Loucy (cell line): Measurements from ENCODE around the gene GAB2.

ENCODE experiments used
- EZH2phosphoT487 ChIP-seq: fragments of 200-600 bp; IDR thresholded peaks from 2 replicates; pipeline ENCODE4 v1.6.1; 2018; ENCODE audit warnings: antibody characterized with exemption, mild to moderate bottlenecking, moderate library complexity, borderline replicate concordance
- TF ChIP-seq, protein P1 (sequence below): fragments of 200-600 bp; sonication (generic); conservative IDR thresholded peaks from 2 replicates; pipeline ENCODE4 v1.5.1; 2014; ENCODE audit warnings: mild to moderate bottlenecking, antibody characterized with exemption, low read length

DNA sequence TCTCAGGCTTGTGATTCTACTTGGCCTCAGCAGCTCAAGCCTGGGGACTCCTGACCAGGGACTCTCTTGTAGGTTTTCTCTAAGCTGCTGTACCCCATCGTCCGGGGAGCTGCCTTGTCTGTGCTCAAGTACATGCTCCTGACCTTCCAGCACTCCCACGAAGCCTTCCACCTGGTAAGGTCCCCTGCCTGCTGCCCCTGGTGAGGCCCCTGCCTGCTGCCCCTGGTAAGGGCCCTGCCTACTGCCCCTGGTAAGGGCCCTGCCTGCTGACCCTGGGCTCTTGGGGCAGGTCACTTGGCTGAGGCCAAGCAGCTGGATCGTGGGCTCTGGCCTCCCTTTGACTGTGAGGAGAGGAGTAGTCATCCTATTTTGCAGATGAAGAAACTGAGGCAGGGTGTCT, 217.6 kb downstream of the GAB2 start:
- TF ChIP-seq, protein P1, sequence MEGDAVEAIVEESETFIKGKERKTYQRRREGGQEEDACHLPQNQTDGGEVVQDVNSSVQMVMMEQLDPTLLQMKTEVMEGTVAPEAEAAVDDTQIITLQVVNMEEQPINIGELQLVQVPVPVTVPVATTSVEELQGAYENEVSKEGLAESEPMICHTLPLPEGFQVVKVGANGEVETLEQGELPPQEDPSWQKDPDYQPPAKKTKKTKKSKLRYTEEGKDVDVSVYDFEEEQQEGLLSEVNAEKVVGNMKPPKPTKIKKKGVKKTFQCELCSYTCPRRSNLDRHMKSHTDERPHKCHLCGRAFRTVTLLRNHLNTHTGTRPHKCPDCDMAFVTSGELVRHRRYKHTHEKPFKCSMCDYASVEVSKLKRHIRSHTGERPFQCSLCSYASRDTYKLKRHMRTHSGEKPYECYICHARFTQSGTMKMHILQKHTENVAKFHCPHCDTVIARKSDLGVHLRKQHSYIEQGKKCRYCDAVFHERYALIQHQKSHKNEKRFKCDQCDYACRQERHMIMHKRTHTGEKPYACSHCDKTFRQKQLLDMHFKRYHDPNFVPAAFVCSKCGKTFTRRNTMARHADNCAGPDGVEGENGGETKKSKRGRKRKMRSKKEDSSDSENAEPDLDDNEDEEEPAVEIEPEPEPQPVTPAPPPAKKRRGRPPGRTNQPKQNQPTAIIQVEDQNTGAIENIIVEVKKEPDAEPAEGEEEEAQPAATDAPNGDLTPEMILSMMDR: no peak
- no peak for TF ChIP-seq EZH2phosphoT487
